Natural killer cell treated with Interleukin-12 subunit alpha and Interleukin-12 subunit beta and Interleukin-15 and Interleukin-18, amount 100 ng/mL, for 72 hours (primary cell): ENCODE results near the gene DNHD1. TPM values are rescaled to one million over a fixed set of nuclear protein-coding genes. Genes with fewer than 3 reads are reported as not detected.

ENCODE experiments used
- ATAC-seq, 2 donors: fragments of 150-1000 bp; cut with Tn5 transposase in 1 of 2; sonication (Bioruptor Pico), chemical (Tn5 transposase) in 1 of 2; 2 replicates each; pipeline ENCODE4 v1.10.0; 2021
- DNase-seq: peaks from one replicate; pipeline ENCODE4 v3.0.0; 2022; ENCODE audit warnings: low spot score
- H3K27ac Mint-ChIP-seq, 2 donors: 1 replicate in 1 of 2; 2 replicates in 1 of 2; pipeline ENCODE4 v1.8.0; 2022; ENCODE audit warnings: mixed read lengths in 2 of 2, mild to moderate bottlenecking in 1 of 2, moderate library complexity in 1 of 2
- H3K27me3 Mint-ChIP-seq, 2 donors: 1 replicate in 1 of 2; 2 replicates in 1 of 2; pipeline ENCODE4 v1.8.0; 2022; ENCODE audit warnings: mixed read lengths in 2 of 2
- H3K36me3 Mint-ChIP-seq: one replicate; pipeline ENCODE4 v1.8.0; 2022; ENCODE audit warnings: mixed read lengths
- H3K4me1 Mint-ChIP-seq, 2 donors: 1 replicate in 1 of 2; 2 replicates in 1 of 2; pipeline ENCODE4 v1.8.0; 2022; ENCODE audit warnings: low read depth in 2 of 2, mixed read lengths in 2 of 2, mild to moderate bottlenecking in 1 of 2
- H3K4me3 Mint-ChIP-seq: one replicate; pipeline ENCODE4 v1.8.0; 2022; ENCODE audit warnings: mixed read lengths
- H3K9me3 Mint-ChIP-seq: 2 replicates; pipeline ENCODE4 v1.8.0; 2022; ENCODE audit warnings: mixed read lengths
- total RNA-seq, 2 donors: library from RNA; stranded (reverse); gene quantifications; one replicate each; pipeline ENCODE4 v1.2.3, GENCODE V29; 2022

DNHD1 gene
- total RNA-seq, result 10 to 100 TPM; 22.4 to 53.6 TPM

- peaks cover 4 to 7% of the 10 kb centered on the region in 2 donors for H3K4me1 Mint-ChIP-seq
- no peaks in the 10 kb centered on the region for H3K9me3 Mint-ChIP-seq
- H3K27ac Mint-ChIP-seq, result peak within 1 kb of the TSS in 1 of 2 donors; percentile 18
- no peaks in the 10 kb centered on the region for H3K27me3 Mint-ChIP-seq
- DNase-seq (no peak), ATAC-seq (peak in 1 of 2 donors; percentile 46)
- H3K4me3 Mint-ChIP-seq, result no peak within 1 kb of the TSS
- H3K36me3 Mint-ChIP-seq, result peaks cover 5% of the 10 kb centered on the region
Observed at GRCh38 chr11:6497069-6497839, at the start of gene DNHD1. Gene DNHD1, plus strand, starts transcription at chr11:6497280. Its CDS starts 936 bp downstream, at chr11:6498216.

GRCh38 chr11:6448574-6448973, 48.5 kb upstream of the DNHD1 start:
- Mint-ChIP-seq H3K27me3 (no peaks in the 10 kb centered on the region), H3K4me1 (no peaks in the 10 kb centered on the region), H3K36me3 (no peaks in the 10 kb centered on the region), H3K9me3 (no peaks in the 10 kb centered on the region), H3K4me3 (no peak overlapping the region), H3K27ac (no peak overlapping the region)
- DNase-seq (no peak), ATAC-seq (no peak)

GRCh38 chr11:6452219-6452618, 44.9 kb upstream of the DNHD1 start:
- DNase-seq (no peak), ATAC-seq (no peak)
- Mint-ChIP-seq H3K9me3 (no peaks in the 10 kb centered on the region), H3K36me3 (no peaks in the 10 kb centered on the region), H3K4me1 (no peaks in the 10 kb centered on the region), H3K4me3 (no peak overlapping the region), H3K27ac (no peak overlapping the region), H3K27me3 (no peaks in the 10 kb centered on the region)

- Mint-ChIP-seq H3K9me3 (no peaks in the 10 kb centered on the region), H3K4me1 (no peaks in the 10 kb centered on the region), H3K36me3 (no peaks in the 10 kb centered on the region), H3K27me3 (no peaks in the 10 kb centered on the region), H3K4me3 (no peak overlapping the region), H3K27ac (no peak overlapping the region)
- DNase-seq (no peak), ATAC-seq (no peak)
Observed at GRCh38 chr11:6453152-6453551, 43.9 kb upstream of the DNHD1 start.

- no peaks in the 10 kb centered on the region for H3K9me3 Mint-ChIP-seq
- no peak overlapping the region for H3K27ac Mint-ChIP-seq
- DNase-seq (no peak), ATAC-seq (no peak)
- H3K4me3 Mint-ChIP-seq, result no peak overlapping the region
- H3K36me3 Mint-ChIP-seq, result no peaks in the 10 kb centered on the region
- H3K27me3 Mint-ChIP-seq, result no peaks in the 10 kb centered on the region
- H3K4me1 Mint-ChIP-seq, result no peaks in the 10 kb centered on the region
Observed at GRCh38 chr11:6455070-6455469, 42.0 kb upstream of the DNHD1 start.

- H3K4me1 Mint-ChIP-seq, result no peaks in the 10 kb centered on the region
- DNase-seq, result no peak
- no peaks in the 10 kb centered on the region for H3K36me3 Mint-ChIP-seq
- no peak overlapping the region for H3K4me3 Mint-ChIP-seq
- no peaks in the 10 kb centered on the region for H3K27me3 Mint-ChIP-seq
- no peak overlapping the region for H3K27ac Mint-ChIP-seq
- ATAC-seq, result no peak
- no peaks in the 10 kb centered on the region for H3K9me3 Mint-ChIP-seq
Observed at GRCh38 chr11:6456361-6457073, 40.6 kb upstream of the DNHD1 start.

- Mint-ChIP-seq H3K4me1 (no peaks in the 10 kb centered on the region), H3K27me3 (no peaks in the 10 kb centered on the region), H3K9me3 (no peaks in the 10 kb centered on the region), H3K27ac (no peak overlapping the region), H3K36me3 (no peaks in the 10 kb centered on the region), H3K4me3 (no peak overlapping the region)
- DNase-seq, result no peak
- ATAC-seq, result peak; percentile 8 to 33
Observed at GRCh38 chr11:6457581-6458320, 39.3 kb upstream of the DNHD1 start.

- Mint-ChIP-seq H3K27me3 (no peaks in the 10 kb centered on the region), H3K9me3 (no peaks in the 10 kb centered on the region), H3K27ac (no peak overlapping the region), H3K36me3 (no peaks in the 10 kb centered on the region), H3K4me1 (no peaks in the 10 kb centered on the region), H3K4me3 (no peak overlapping the region)
- ATAC-seq, result peak in 1 of 2 donors; percentile 15
- DNase-seq, result no peak
Observed at GRCh38 chr11:6458352-6459098, 38.6 kb upstream of the DNHD1 start.

GRCh38 chr11:6459099-6459450, 38.0 kb upstream of the DNHD1 start:
- ATAC-seq (no peak), DNase-seq (no peak)
- Mint-ChIP-seq H3K27me3 (no peaks in the 10 kb centered on the region), H3K4me3 (no peak overlapping the region), H3K4me1 (no peaks in the 10 kb centered on the region), H3K36me3 (no peaks in the 10 kb centered on the region), H3K9me3 (no peaks in the 10 kb centered on the region), H3K27ac (no peak overlapping the region)

GRCh38 chr11:6468712-6469495, 28.2 kb upstream of the DNHD1 start:
- Mint-ChIP-seq H3K4me3 (no peak overlapping the region), H3K4me1 (peaks cover 5 to 13% of the 10 kb centered on the region in 2 donors), H3K36me3 (no peaks in the 10 kb centered on the region), H3K27ac (no peak overlapping the region), H3K9me3 (no peaks in the 10 kb centered on the region), H3K27me3 (no peaks in the 10 kb centered on the region)
- DNase-seq (no peak), ATAC-seq (peak; percentile 14 to 58)

- no peaks in the 10 kb centered on the region for H3K36me3 Mint-ChIP-seq
- H3K4me3 Mint-ChIP-seq, result no peak overlapping the region
- ATAC-seq, result no peak
- no peaks in the 10 kb centered on the region for H3K27me3 Mint-ChIP-seq
- no peaks in the 10 kb centered on the region for H3K9me3 Mint-ChIP-seq
- no peak overlapping the region for H3K27ac Mint-ChIP-seq
- DNase-seq, result no peak
- H3K4me1 Mint-ChIP-seq, result peaks cover 5 to 13% of the 10 kb centered on the region in 2 donors
Observed at GRCh38 chr11:6469599-6469998, 27.5 kb upstream of the DNHD1 start.

- peak overlapping the region in 1 of 2 donors; percentile 47 for H3K27ac Mint-ChIP-seq
- no peak for DNase-seq
- H3K27me3 Mint-ChIP-seq, result no peaks in the 10 kb centered on the region
- no peaks in the 10 kb centered on the region for H3K36me3 Mint-ChIP-seq
- H3K4me3 Mint-ChIP-seq, result peak overlapping the region; percentile 84
- H3K9me3 Mint-ChIP-seq, result no peaks in the 10 kb centered on the region
- no peak for ATAC-seq
- peaks cover 5 to 15% of the 10 kb centered on the region in 2 donors for H3K4me1 Mint-ChIP-seq
Observed at GRCh38 chr11:6472934-6473333, 24.1 kb upstream of the DNHD1 start.
